Fibroblast of skin of right quadriceps (primary cell): ENCODE measurements around the gene TM4SF4.
"Not testable (repeated sequence)": the region's sequence is repeated elsewhere in the genome, so short reads cannot be mapped to it uniquely, and the experiment has no call there.

Experiments
- DNase-seq: peaks from one replicate; pipeline ENCODE4 v3.0.0-alpha.2; 2013

The TM4SF4 gene

DNA sequence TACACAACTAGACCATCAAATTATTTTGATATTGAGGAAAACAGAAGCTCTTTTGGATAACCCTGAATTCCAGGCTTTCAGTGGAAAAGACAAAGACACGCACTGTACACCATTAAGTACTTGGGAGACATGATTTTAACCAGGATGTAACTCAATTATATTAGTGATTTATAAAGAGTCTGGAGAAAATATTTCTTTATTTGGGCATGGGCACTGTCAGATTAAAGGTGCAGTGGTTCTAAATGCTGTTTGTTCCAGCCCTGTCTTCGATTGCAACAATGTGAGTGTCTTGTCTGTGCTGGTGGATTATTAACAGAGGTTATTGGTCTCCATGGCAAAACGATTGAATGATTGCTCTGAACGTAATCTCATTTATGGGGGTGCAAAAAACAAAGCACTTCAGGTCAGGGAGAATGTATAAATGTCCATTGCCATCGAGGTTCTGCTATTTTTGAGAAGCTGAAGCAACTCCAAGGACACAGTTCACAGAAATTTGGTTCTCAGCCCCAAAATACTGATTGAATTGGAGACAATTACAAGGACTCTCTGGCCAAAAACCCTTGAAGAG, at the start of gene TM4SF4:
Gene TM4SF4, plus strand, starts transcription at position 448 of the 568 bp plus-strand sequence. CDS start 181 bp downstream, outside the sequence.
- DNase-seq: no peak

DNA sequence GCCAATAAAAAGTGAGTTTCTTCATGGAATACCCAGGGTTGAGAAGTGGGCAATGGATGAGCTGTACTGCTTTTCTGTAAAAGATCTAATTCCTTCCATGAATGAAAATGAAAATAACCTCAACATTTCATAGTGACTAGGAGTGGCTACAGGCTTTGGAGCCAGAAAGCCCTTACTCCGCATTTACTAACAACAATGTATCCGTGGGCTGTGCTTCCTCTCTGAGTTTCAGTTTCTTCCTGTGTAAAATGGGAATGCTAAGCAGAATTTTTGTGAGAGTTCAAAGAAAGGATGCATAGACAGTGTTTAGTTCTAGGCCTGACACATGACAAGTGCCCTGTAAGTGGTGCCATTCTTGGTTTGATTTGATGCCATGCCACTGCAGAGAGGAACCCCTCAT, 49.6 kb upstream of the TM4SF4 start:
- no peak for DNase-seq

- DNase-seq: no peak
These were observed 48.2 kb upstream of the TM4SF4 start for GRCh38 chr3:149426325-149426724.

GRCh38 chr3:149428087-149428486, 46.4 kb upstream of the TM4SF4 start:
- DNase-seq: no peak

- DNase-seq: no peak
These were observed 44.3 kb upstream of the TM4SF4 start for GRCh38 chr3:149430216-149430615.

GRCh38 chr3:149432149-149432548, 42.3 kb upstream of the TM4SF4 start:
- DNase-seq: no peak

DNA sequence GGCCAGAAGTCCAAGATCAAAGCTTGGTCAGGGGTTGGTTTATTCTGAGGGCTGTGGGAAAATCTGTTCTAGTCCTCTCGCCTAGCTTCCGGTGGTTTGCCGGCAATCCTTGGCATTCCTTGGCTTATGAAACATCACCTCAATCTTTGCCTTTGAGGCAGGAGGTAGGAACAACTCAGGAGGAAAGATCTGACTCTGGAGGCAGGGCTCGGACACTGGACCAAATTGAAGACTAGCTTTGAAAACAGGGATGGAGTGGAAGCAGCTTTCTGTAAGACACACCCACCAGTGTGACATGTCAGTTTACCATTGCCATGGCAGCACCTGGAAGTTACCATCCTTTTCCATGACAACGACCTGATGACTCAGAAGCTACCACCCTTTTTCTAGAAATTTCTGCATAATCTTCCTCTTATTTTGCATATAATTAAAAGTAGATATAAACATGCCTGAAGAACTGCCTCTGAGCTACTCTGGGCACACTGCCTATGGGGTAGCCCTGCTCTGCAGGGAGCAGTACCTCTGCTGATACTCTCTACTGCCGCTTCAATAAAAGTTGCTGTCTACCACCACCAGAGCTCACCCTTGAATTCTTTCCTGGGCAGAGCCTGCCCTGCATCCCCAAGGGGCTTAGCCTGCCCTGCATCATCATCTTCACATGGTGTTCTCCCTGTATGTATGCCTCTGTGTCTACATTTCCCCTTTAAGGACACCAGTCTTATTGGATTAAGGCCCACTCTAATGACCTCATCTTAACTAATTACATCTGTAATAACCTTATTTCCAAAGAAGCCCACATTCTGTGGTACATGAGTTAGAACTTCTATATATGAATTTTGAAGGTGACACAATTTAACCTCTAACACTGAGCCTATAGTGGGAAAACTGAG, 38.3 kb upstream of the TM4SF4 start:
- DNase-seq: no peak

GRCh38 chr3:149437286-149437685, 37.2 kb upstream of the TM4SF4 start:
- no peak for DNase-seq

DNA sequence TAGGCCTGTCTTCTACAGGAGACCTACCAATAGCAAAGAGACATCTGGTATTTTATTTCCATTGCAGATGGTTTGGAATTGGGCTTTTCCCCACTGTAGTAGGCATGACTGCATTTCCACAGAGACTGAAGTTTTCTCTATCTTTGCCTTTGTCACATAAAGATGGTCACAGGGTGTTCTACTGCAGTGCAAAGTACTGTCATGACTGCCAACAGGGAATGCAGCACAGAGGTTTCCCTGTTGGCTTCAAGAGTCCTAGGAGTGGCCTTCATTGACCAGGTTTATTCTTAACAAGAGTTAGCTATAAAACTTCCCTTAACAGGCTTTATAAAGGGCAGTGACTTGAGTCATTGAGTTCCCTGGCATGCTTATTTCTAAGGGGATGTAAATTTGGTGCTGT, 36.8 kb upstream of the TM4SF4 start:
- DNase-seq: no peak

GRCh38 chr3:149438981-149439380, 35.5 kb upstream of the TM4SF4 start:
- DNase-seq: no peak

GRCh38 chr3:149441642-149442041, 32.9 kb upstream of the TM4SF4 start:
- no peak for DNase-seq

DNA sequence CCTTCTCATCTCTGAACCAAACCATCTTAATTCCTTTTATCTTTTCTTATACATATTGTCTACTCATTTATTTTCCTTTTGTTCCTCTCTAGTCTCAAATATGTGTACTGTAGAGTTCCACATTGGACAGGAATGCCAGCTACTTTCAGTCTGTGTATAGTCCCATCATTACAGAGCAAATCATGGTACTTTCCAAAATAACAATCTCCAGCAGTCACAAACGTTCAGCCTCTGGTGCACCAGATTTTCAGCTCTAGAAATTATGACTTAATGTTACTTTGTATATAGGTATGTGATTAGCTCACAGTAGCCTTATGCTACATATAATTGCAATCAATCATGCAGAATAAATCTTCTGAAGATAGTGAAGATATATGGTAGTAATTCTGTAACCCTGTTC, 32.5 kb upstream of the TM4SF4 start:
- no peak for DNase-seq

DNA sequence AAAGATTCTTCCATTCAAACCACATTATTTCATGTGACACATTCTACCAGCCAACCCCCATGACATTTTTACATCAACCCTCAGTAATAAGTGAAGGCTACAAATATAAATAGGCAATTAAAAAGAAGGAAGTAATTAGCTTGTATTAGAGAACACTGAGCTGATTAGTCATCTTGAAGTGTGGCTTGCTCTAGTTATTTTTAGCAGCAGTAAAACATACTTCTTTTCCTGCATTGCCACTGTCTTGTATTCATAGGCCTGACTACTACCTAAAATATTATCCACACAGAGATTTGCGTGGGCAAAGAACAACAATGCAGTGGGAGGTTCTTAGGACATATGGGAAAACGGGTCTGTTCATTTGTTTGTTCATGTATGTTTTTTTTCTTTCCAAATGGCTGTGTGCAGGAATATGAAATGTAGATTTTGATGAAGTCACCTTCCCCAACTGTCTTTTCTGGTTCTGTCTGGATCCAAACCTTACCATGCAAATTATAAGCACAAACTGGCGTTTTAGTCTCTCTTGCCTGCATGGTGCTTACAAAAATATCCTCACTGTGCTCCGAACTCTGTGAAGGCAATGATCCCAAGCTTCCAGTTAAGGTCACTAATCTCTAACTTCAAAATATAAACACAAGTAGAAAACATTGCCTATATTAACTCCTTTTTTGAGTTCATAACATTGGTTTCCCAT, 31.5 kb upstream of the TM4SF4 start:
- peak; percentile 90 for DNase-seq

- DNase-seq: no peak
These were observed 31.0 kb upstream of the TM4SF4 start for GRCh38 chr3:149443545-149443912.

- DNase-seq: not testable (repeated sequence)
These were observed 29.6 kb upstream of the TM4SF4 start for GRCh38 chr3:149444867-149445266.

DNA sequence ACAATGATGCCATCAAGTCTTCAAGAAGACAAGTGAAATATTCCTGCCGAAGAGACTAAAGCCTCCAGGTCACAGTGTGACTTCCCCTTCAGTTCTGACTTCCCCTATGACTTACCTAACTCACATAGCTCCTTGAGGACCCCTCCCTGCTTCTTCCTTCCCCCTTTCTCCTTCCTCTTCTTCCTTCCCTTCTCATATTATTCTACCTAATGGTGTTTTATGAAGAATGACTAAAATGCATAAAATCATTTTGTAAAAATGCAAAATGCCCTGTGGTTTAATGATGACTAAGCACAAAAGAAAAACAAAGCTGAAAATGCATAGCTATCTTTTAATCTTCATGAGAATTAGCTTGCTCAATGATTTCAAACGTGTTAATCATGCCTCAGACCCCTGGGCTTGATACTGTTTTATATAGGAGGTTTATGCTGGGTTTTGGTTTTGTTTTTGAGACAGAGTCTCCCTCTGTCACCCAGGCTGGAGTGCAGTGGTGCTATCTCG, 26.1 kb upstream of the TM4SF4 start:
- DNase-seq: peak; percentile 91

DNA sequence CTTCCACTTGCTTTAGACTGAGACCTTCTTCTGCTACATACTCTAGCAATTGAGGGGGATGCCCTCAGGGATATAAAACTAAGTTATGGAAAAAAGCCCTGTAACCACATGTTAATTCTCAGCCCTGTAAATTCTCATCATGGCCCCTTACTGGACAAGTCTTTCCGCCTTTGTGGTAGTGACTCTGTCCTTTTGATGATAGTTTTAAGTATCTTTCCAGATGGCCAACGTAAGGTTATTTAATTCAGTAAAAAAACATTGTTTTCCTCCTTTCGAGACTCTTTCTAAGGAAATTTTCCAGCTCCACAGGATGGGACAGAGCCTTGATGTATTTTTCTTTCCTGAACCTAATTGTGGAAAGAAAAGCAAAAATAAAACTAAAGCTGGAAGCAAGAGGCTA, 25.3 kb upstream of the TM4SF4 start:
- DNase-seq: peak; percentile 47

GRCh38 chr3:149449799-149450198, 24.7 kb upstream of the TM4SF4 start:
- DNase-seq: no peak

DNA sequence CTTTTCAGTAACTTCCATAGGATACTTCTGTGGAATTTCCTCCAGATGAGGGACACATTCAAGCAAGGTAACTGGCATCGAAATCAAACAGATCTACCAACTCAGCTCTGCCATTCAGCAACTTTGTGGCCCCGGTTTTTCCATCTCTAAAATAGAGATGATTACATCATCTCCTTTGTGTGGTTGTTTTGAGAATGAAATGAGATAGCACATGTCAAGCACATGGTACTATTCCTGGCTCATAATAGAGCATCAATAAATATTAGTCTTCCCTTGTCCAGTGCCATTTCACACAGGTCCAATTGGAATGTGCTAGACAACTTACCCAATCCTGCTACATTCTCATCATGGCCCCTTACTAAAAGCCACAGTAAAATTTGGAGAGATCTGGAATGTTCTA, 24.2 kb upstream of the TM4SF4 start:
- no peak for DNase-seq

- no peak for DNase-seq
These were observed 22.5 kb upstream of the TM4SF4 start for GRCh38 chr3:149452036-149452435.

DNA sequence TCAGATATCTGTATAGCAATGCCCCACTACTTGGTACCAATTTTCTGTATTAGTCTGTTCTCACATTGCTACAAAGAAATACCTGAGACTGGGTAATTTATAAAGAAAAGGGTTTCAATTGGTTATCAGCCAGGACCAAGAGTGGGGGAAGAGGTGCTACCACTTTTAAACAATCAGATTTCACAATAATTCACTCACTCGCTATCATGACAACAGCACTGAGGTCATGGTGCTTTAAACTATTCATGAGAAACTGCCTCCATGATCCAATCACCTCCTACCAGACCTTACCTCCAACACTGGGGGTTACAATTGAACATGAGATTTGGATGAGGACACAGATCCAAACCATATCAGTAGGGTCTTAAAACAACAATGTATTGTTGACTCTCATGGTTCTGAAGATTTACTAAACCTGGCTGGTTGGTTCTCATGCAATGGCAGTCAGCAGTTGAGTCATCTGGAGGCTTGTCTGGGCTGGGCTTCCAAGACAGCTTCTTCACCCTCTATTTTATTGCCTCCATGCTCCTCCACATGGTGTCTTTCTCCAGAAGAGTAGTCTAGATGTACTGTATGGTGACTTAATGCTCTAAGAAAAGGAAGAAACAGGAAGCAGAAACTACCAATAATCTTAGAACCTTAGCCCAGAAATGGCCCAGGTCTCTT, 21.2 kb upstream of the TM4SF4 start:
- no peak for DNase-seq

GRCh38 chr3:149454746-149455145, 19.8 kb upstream of the TM4SF4 start:
- peak; percentile 71 for DNase-seq

DNA sequence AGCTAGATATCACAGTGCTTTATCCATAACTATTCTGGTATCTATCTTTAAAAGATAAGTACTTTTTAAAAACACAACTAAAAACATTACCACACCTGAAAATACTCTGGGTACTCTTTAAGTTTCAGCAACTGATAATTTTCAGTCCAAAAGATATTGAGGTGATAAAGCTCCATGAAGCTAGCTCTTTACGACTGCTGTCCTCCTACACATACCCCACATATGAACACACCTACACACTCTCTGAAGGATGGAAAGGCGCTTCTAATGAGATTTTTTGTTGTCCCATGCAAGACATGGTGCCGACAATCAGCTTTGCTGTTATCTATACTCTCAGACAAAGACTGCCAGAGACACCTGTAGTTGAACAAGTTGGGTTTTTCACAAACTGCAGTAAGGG, 19.1 kb upstream of the TM4SF4 start:
- DNase-seq: no peak
